Measurements from ENCODE around the gene CIP2A. TPM values are rescaled to one million over a fixed set of nuclear protein-coding genes. Genes with fewer than 3 reads are reported as not detected.

CIP2A gene
- total and polyA plus RNA-seq, 7 donors: 0.60 to 5.4 (median 2.8) TPM

GRCh38 chr3:108610651-108611050, 21.4 kb upstream of the CIP2A start:
- TF ChIP-seq POLR2AphosphoS5 (IDR thresholded peaks at IDR 0.05) (no peak), POLR2A (IDR thresholded peaks at IDR 0.05) (no peak), EP300 (IDR thresholded peaks at IDR 0.05) (no peak)
- TF ChIP-seq, protein P1, sequence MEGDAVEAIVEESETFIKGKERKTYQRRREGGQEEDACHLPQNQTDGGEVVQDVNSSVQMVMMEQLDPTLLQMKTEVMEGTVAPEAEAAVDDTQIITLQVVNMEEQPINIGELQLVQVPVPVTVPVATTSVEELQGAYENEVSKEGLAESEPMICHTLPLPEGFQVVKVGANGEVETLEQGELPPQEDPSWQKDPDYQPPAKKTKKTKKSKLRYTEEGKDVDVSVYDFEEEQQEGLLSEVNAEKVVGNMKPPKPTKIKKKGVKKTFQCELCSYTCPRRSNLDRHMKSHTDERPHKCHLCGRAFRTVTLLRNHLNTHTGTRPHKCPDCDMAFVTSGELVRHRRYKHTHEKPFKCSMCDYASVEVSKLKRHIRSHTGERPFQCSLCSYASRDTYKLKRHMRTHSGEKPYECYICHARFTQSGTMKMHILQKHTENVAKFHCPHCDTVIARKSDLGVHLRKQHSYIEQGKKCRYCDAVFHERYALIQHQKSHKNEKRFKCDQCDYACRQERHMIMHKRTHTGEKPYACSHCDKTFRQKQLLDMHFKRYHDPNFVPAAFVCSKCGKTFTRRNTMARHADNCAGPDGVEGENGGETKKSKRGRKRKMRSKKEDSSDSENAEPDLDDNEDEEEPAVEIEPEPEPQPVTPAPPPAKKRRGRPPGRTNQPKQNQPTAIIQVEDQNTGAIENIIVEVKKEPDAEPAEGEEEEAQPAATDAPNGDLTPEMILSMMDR (IDR thresholded peaks at IDR 0.05): no peak
- H3K27me3 ChIP-seq: no peaks in the 10 kb centered on the region
- WGBS, 2 donors: 96 to 100% methylated on average over 1 of the region's 1 CpG
- DNase-seq: no peak
- H3K36me3 ChIP-seq: peaks cover 0 to 28% (median 0%) of the 10 kb centered on the region in 4 donors
- no peaks in the 10 kb centered on the region for H3K4me1 ChIP-seq
- H3K9me3 ChIP-seq: no peaks in the 10 kb centered on the region
- intact Hi-C loops (cut with DNase I): no loop called here
- H3K27ac ChIP-seq: no peak overlapping the region
- H3K4me3 ChIP-seq: no peak overlapping the region

- no peaks in the 10 kb centered on the region for H3K27me3 ChIP-seq
These were observed 19.5 kb upstream of the CIP2A start for GRCh38 chr3:108608750-108609149.

DNA sequence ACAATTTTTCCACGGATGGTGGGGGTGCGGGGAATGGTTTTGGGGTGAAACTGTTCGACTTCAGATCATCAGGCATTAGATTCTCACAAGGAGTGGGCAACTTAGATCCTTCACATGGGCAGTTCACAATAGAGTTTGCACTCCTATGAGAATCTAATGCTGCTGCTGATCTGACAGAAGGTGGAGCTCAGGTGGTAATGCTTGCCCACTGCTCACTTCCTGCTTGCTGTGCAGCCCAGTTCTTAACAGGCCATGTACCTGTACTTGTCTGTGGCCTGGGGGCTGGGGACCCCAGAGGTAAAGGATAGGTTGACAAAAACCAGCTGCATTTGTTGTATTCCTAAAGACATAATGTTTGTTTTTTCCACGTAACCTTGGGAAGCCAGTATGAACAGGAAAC, 16.3 kb upstream of the CIP2A start:
- intact Hi-C loops (cut with DNase I): no loop called here
- TF ChIP-seq POLR2AphosphoS5 (IDR thresholded peaks at IDR 0.05) (no peak), EP300 (IDR thresholded peaks at IDR 0.05) (no peak), POLR2A (IDR thresholded peaks at IDR 0.05) (no peak)
- TF ChIP-seq, protein P1 (IDR thresholded peaks at IDR 0.05): no peak
- DNase-seq: no peak
- WGBS, 2 donors: 84 to 85% methylated on average over 4 of the region's 4 CpGs
- H3K36me3 ChIP-seq: peaks cover 0 to 16% (median 0%) of the 10 kb centered on the region in 4 donors
- H3K27me3 ChIP-seq: no peaks in the 10 kb centered on the region
- no peak overlapping the region for H3K4me3 ChIP-seq
- H3K4me1 ChIP-seq: no peaks in the 10 kb centered on the region
- no peak overlapping the region for H3K27ac ChIP-seq
- H3K9me3 ChIP-seq: no peaks in the 10 kb centered on the region

More at GRCh38 chr3:108608750-108609149, 19.5 kb upstream of the CIP2A start:
- TF ChIP-seq EP300 (IDR thresholded peaks at IDR 0.05) (no peak), POLR2AphosphoS5 (IDR thresholded peaks at IDR 0.05) (no peak), POLR2A (IDR thresholded peaks at IDR 0.05) (no peak)
- TF ChIP-seq, protein P1 (IDR thresholded peaks at IDR 0.05): no peak
- H3K9me3 ChIP-seq: no peaks in the 10 kb centered on the region
- no peak overlapping the region for H3K27ac ChIP-seq
- H3K4me3 ChIP-seq: no peak overlapping the region
- whole genome bisulfite sequencing, 2 donors: 93% methylated on average over 4 of the region's 4 CpGs
- DNase-seq: no peak
- intact Hi-C loops (cut with DNase I): no loop called here
- H3K4me1 ChIP-seq: no peaks in the 10 kb centered on the region
- H3K36me3 ChIP-seq: peaks cover 0 to 28% (median 0%) of the 10 kb centered on the region in 4 donors

GRCh38 chr3:108605028-108605427, 15.8 kb upstream of the CIP2A start:
- Histone ChIP-seq H3K4me1 (no peaks in the 10 kb centered on the region), H3K27ac (no peak overlapping the region), H3K9me3 (no peaks in the 10 kb centered on the region), H3K4me3 (no peak overlapping the region), H3K36me3 (peaks cover 0 to 11% (median 0%) of the 10 kb centered on the region in 4 donors), H3K27me3 (no peaks in the 10 kb centered on the region)
- DNase-seq: no peak
- TF ChIP-seq EP300 (IDR thresholded peaks at IDR 0.05) (no peak), POLR2AphosphoS5 (IDR thresholded peaks at IDR 0.05) (no peak), POLR2A (IDR thresholded peaks at IDR 0.05) (no peak)
- TF ChIP-seq, protein P1 (IDR thresholded peaks at IDR 0.05): no peak
- intact Hi-C loops (cut with DNase I): no loop called here
- WGBS, 2 donors: 86 to 94% methylated on average over 2 of the region's 2 CpGs

DNA sequence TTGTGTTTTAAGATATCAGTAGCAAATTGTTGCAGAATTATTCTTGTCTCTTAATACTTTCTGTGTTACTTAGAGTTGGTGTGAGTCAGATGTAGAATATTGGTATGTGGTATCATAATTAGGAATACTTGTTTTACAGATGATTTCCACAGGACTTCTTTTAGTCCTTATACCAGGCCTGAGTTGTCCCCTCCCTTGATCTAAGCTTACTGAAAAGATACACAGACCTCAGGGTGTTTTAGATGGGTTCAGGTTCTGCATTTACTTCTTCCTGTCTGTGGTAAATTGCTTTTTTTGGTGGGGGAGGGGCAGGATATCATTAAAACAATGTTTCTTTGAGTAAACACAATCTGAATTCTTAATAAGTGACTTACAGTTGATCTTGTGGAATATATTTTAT, 14.5 kb upstream of the CIP2A start:
- no peak for TF ChIP-seq POLR2AphosphoS5 (IDR thresholded peaks at IDR 0.05)
- TF ChIP-seq, protein P1 (IDR thresholded peaks at IDR 0.05): no peak
- TF ChIP-seq EP300 (IDR thresholded peaks at IDR 0.05): no peak
- no peak for TF ChIP-seq POLR2A (IDR thresholded peaks at IDR 0.05)
- H3K27ac ChIP-seq: peak overlapping the region in 1 of 4 donors; percentile 7
- no peak overlapping the region for H3K4me3 ChIP-seq
- intact Hi-C loops (cut with DNase I): no loop called here
- no peak for DNase-seq
- no peaks in the 10 kb centered on the region for H3K9me3 ChIP-seq
- no peaks in the 10 kb centered on the region for H3K27me3 ChIP-seq
- H3K4me1 ChIP-seq: no peaks in the 10 kb centered on the region
- peaks cover 0 to 5% (median 0%) of the 10 kb centered on the region in 4 donors for H3K36me3 ChIP-seq

All from sigmoid colon (tissue), 7 donors.